ENCODE measurements around the gene SHH. TPM values are rescaled to one million over a fixed set of nuclear protein-coding genes. Genes with fewer than 3 reads are reported as not detected.

Gene SHH
- total RNA-seq, 1 donor from 2014 or later, result 0.11 TPM

DNA sequence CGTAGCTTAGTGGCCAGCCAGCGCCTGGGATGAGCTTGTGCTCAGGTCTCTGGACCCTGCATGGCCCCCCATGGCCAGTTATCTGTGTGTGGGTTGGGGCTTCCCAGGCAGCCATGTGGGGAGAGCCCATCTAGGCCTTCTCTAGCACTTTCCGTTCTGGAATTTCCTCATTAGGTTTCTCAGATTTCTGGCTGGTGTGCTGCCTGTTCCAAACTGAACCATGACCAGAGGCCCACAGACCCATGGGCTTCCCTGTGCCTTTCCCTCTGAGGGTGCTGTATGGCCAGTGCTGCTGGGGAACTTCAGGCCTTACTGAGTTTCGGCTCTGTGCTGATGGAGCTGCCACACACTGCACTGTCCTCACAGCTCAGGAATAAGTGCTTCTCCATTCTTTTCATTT lies 50.2 kb downstream of the SHH start:
- peaks cover 47% of the 10 kb centered on the region for H3K4me1 Mint-ChIP-seq (ENCODE audit: unreplicated experiment)
- no peak for DNase-seq (ENCODE audit: extremely low spot score, unreplicated experiment)
- H3K27ac Mint-ChIP-seq (ENCODE audit: unreplicated experiment), result peak overlapping the region; percentile 97
- no peaks in the 10 kb centered on the region for H3K9me3 Mint-ChIP-seq (ENCODE audit: unreplicated experiment)
- no peaks in the 10 kb centered on the region for H3K27me3 Mint-ChIP-seq (ENCODE audit: unreplicated experiment)
- no peak overlapping the region for H3K4me3 Mint-ChIP-seq (ENCODE audit: unreplicated experiment)
- TF ChIP-seq CTCF (IDR thresholded peaks at IDR 0.05), result no peak
- H3K36me3 Mint-ChIP-seq (ENCODE audit: unreplicated experiment), result peaks cover 16% of the 10 kb centered on the region

GRCh38 chr7:155761162-155761561 lies 51.1 kb downstream of the SHH start:
- H3K27ac Mint-ChIP-seq (ENCODE audit: unreplicated experiment), result peak overlapping the region; percentile 2
- no peak for DNase-seq (ENCODE audit: extremely low spot score, unreplicated experiment)
- no peaks in the 10 kb centered on the region for H3K27me3 Mint-ChIP-seq (ENCODE audit: unreplicated experiment)
- H3K9me3 Mint-ChIP-seq (ENCODE audit: unreplicated experiment), result no peaks in the 10 kb centered on the region
- TF ChIP-seq CTCF (IDR thresholded peaks at IDR 0.05), result no peak
- H3K4me3 Mint-ChIP-seq (ENCODE audit: unreplicated experiment), result no peak overlapping the region
- peaks cover 17% of the 10 kb centered on the region for H3K36me3 Mint-ChIP-seq (ENCODE audit: unreplicated experiment)
- H3K4me1 Mint-ChIP-seq (ENCODE audit: unreplicated experiment), result peaks cover 50% of the 10 kb centered on the region

- no peak for TF ChIP-seq CTCF (IDR thresholded peaks at IDR 0.05)
- Mint-ChIP-seq H3K9me3 (ENCODE audit: unreplicated experiment) (no peaks in the 10 kb centered on the region), H3K4me3 (ENCODE audit: unreplicated experiment) (no peak overlapping the region), H3K27ac (ENCODE audit: unreplicated experiment) (no peak overlapping the region), H3K4me1 (ENCODE audit: unreplicated experiment) (peaks cover 52% of the 10 kb centered on the region), H3K27me3 (ENCODE audit: unreplicated experiment) (no peaks in the 10 kb centered on the region), H3K36me3 (ENCODE audit: unreplicated experiment) (peaks cover 14% of the 10 kb centered on the region)
- no peak for DNase-seq (ENCODE audit: extremely low spot score, unreplicated experiment)
Measured at GRCh38 chr7:155759740-155760430, 52.4 kb downstream of the SHH start.

GRCh38 chr7:155758348-155758747 lies 53.9 kb downstream of the SHH start:
- no peak overlapping the region for H3K27ac Mint-ChIP-seq (ENCODE audit: unreplicated experiment)
- H3K4me3 Mint-ChIP-seq (ENCODE audit: unreplicated experiment), result no peak overlapping the region
- H3K27me3 Mint-ChIP-seq (ENCODE audit: unreplicated experiment), result no peaks in the 10 kb centered on the region
- TF ChIP-seq CTCF (IDR thresholded peaks at IDR 0.05), result no peak
- peaks cover 36% of the 10 kb centered on the region for H3K4me1 Mint-ChIP-seq (ENCODE audit: unreplicated experiment)
- H3K36me3 Mint-ChIP-seq (ENCODE audit: unreplicated experiment), result peaks cover 14% of the 10 kb centered on the region
- H3K9me3 Mint-ChIP-seq (ENCODE audit: unreplicated experiment), result no peaks in the 10 kb centered on the region
- no peak for DNase-seq (ENCODE audit: extremely low spot score, unreplicated experiment)

DNA sequence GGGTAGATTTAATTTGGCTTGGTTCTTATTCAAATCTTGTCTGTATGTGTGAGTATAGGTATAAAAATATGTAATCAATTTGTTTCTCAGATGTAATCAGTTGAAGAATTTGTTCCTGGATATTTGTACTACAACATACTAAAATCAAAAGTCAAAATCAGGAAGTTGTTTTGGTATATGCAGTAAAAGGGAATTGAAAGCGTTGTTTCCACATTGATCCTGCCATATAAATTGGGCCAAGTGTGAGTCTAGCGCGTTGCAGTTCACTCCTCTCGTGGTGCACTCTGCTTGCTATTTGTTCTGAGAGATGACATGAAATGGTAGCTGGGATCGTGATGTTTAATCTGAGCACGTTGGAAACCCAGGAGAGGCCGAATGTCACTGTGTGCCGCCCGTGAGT lies 55.9 kb downstream of the SHH start:
- Mint-ChIP-seq H3K27me3 (ENCODE audit: unreplicated experiment) (no peaks in the 10 kb centered on the region), H3K4me3 (ENCODE audit: unreplicated experiment) (no peak overlapping the region), H3K36me3 (ENCODE audit: unreplicated experiment) (peaks cover 17% of the 10 kb centered on the region), H3K4me1 (ENCODE audit: unreplicated experiment) (peaks cover 17% of the 10 kb centered on the region), H3K27ac (ENCODE audit: unreplicated experiment) (no peak overlapping the region), H3K9me3 (ENCODE audit: unreplicated experiment) (no peaks in the 10 kb centered on the region)
- DNase-seq (ENCODE audit: extremely low spot score, unreplicated experiment), result no peak
- no peak for TF ChIP-seq CTCF (IDR thresholded peaks at IDR 0.05)
